Gastrocnemius medialis (tissue), 4 donors: Measurements from ENCODE around the gene WDFY4. TPM values are rescaled to one million over a fixed set of nuclear protein-coding genes. Genes with fewer than 3 reads are reported as not detected.

Experiments
- ATAC-seq, 2 donors: fragments of 150-250 bp; one replicate each; pipeline ENCODE4 v1.9.1; 2016
- DNase-seq, 2 donors: peaks; one replicate each; pipeline ENCODE4 v3.0.0-alpha.2; 2019
- H3K27ac ChIP-seq, 4 donors: fragments of 200-600 bp; sonication (generic); 1 replicate in 1 of 4; 2 replicates in 3 of 4; pipeline ENCODE4 v1.5.1; 2016 to 2018; ENCODE audit warnings: mild to moderate bottlenecking in 2 of 4, moderate library complexity in 1 of 4
- H3K27me3 ChIP-seq, 3 donors: fragments of 200-600 bp; sonication (generic) in 2 of 3; 1 replicate in 1 of 3; 2 replicates in 2 of 3; pipeline versions ENCODE4 v1.5.1 to v1.6.0; 2016 to 2019; ENCODE audit warnings: mild to moderate bottlenecking in 1 of 3, moderate library complexity in 1 of 3
- H3K36me3 ChIP-seq, 2 donors: fragments of 200-600 bp; sonication (generic) in 1 of 2; one replicate each; pipeline ENCODE4 v1.5.1; 2017 to 2018
- H3K4me1 ChIP-seq, 2 donors: fragments of 200-600 bp; sonication (generic) in 1 of 2; one replicate each; pipeline ENCODE4 v1.5.1; 2016 to 2017; ENCODE audit warnings: mild to moderate bottlenecking in 2 of 2
- H3K4me3 ChIP-seq, 4 donors: fragments of 200-600 bp; sonication (generic) in 3 of 4; 1 replicate in 1 of 4; 2 replicates in 3 of 4; pipeline ENCODE4 v1.5.1; 2016 to 2019; ENCODE audit warnings: mild to moderate bottlenecking in 2 of 4
- H3K9me3 ChIP-seq, 3 donors: fragments of 200-600 bp; sonication (generic) in 2 of 3; 1 replicate in 1 of 3; 2 replicates in 2 of 3; pipeline ENCODE4 v1.5.1; 2016 to 2019
- POLR2A ChIP-seq, 2 donors: fragments of 450-650 bp; IDR thresholded peaks; one replicate each; pipeline ENCODE4 v1.6.1; 2017; ENCODE audit warnings: antibody characterized with exemption in 2 of 2, mild to moderate bottlenecking in 2 of 2, moderate library complexity in 2 of 2
- in situ Hi-C, 4 donors: fragments of 200-750 bp; cut with MboI; loops; one replicate each; pipeline versions ENCODE4 v1.15.0 to v1.8.0; 2017; ENCODE audit warnings: low sequenced_read_pairs in 4 of 4
- intact Hi-C: fragments of 100-400 bp; cut with DNase I; formaldehyde crosslinking; loops from one replicate; pipeline ENCODE4 v1.15.1; 2023; ENCODE audit warnings: low total_unique reads
- total RNA-seq, 4 donors: library from RNA; depleted of rRNA; stranded (reverse); fragments of >200 nt; gene quantifications; one replicate each; pipeline versions ENCODE4 v1.1.0 to v1.2.3, GENCODE V29; 2016
- TF ChIP-seq, protein P1 (sequence below), 5 experiments: fragments of 450-650 bp in 3 of 5; fragments of 200-600 bp in 2 of 5; sonication (generic) in 2 of 5; IDR thresholded peaks in 4 of 5; conservative IDR thresholded peaks in 1 of 5; 1 replicate in 4 of 5; 2 replicates in 1 of 5; pipeline ENCODE4 v1.5.1; 2016 to 2019; ENCODE audit warnings: antibody characterized with exemption in 5 of 5, mild to moderate bottlenecking in 3 of 5, moderate library complexity in 3 of 5

The WDFY4 gene
- total RNA-seq, 4 donors from 2014 or later: 0.29 to 0.94 (median 0.59) TPM

GRCh38 chr10:48694371-48695030 lies 9.8 kb downstream of the WDFY4 start:
- TF ChIP-seq, protein P1, sequence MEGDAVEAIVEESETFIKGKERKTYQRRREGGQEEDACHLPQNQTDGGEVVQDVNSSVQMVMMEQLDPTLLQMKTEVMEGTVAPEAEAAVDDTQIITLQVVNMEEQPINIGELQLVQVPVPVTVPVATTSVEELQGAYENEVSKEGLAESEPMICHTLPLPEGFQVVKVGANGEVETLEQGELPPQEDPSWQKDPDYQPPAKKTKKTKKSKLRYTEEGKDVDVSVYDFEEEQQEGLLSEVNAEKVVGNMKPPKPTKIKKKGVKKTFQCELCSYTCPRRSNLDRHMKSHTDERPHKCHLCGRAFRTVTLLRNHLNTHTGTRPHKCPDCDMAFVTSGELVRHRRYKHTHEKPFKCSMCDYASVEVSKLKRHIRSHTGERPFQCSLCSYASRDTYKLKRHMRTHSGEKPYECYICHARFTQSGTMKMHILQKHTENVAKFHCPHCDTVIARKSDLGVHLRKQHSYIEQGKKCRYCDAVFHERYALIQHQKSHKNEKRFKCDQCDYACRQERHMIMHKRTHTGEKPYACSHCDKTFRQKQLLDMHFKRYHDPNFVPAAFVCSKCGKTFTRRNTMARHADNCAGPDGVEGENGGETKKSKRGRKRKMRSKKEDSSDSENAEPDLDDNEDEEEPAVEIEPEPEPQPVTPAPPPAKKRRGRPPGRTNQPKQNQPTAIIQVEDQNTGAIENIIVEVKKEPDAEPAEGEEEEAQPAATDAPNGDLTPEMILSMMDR (IDR thresholded peaks at IDR 0.05 in 4 of 5, conservative IDR thresholded peaks at IDR 0.05 in 1 of 5): no peak
- no peak for TF ChIP-seq POLR2A (IDR thresholded peaks at IDR 0.05)
- in situ Hi-C loops (no loop called here), intact Hi-C loops (no loop called here)
- H3K4me3 ChIP-seq: no peak overlapping the region
- no peak overlapping the region for H3K27ac ChIP-seq
- ATAC-seq: no peak
- no peaks in the 10 kb centered on the region for H3K27me3 ChIP-seq
- no peaks in the 10 kb centered on the region for H3K36me3 ChIP-seq
- DNase-seq: no peak
- no peaks in the 10 kb centered on the region for H3K4me1 ChIP-seq
- no peaks in the 10 kb centered on the region for H3K9me3 ChIP-seq

DNA sequence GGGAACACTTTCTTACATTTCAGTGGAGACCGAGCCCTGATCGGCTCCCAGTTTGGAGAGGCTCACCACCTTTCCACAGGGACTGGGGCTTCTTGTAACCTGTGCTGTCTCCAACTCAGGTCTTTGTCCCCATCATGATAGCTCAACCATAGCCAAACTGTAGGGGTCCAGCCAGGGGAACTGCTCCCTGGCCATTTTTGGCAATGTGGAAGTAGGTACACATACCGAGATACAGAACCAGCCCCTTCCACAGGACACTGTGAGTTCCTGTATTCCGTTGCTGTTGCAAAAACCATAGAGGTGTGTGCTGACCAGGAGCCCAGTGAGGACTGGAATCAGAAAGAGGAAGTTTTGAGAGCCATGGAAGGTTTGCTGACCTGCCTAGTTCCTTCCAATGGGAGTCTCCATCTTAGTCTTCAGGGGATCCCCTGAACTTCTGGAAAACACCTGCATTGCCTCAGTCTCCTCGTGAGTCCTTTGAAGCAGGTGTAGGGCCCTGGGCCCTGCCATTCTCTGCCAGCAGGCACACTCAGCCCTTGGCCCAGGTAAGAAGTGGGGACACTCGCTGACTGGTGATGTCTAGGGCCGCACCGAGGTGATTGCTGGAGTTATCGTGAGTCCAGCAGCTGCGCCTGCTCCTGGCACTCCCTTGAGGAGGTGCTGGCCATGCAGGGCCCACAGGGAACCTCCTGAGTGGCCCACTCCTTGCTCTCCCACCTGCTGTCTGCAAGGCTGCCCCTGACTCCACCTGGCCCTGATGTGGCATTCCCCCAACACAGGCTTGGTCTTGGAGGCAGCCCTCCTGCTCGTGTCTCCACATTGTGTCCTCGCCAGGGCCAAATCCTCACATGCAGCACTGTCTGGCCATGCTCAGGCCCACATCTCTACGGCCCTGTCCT lies 11.2 kb downstream of the WDFY4 start:
- Histone ChIP-seq H3K9me3 (no peaks in the 10 kb centered on the region), H3K4me1 (no peaks in the 10 kb centered on the region), H3K36me3 (no peaks in the 10 kb centered on the region), H3K27ac (no peak overlapping the region), H3K27me3 (no peaks in the 10 kb centered on the region), H3K4me3 (no peak overlapping the region)
- ATAC-seq (no peak), DNase-seq (no peak)
- TF ChIP-seq POLR2A (IDR thresholded peaks at IDR 0.05): no peak
- in situ Hi-C loops (no loop called here), intact Hi-C loops (no loop called here)

DNA sequence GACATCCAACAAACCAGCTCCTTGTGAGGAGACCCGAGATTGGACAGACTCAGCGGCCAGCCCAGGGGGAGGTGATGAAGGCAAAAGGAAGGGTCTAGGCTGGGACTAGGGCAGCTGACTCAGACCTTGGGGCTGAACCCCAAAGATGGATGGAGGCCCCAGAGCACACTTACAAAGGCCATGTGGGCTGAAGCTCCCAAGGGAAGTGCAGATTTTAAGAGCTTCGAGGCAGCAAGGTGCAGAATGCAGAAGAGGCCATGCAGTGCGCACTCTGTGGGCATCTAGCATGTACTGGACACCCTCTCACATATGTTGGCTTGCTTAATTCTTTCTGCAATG lies 11.8 kb downstream of the WDFY4 start:
- H3K4me1 ChIP-seq: no peaks in the 10 kb centered on the region
- TF ChIP-seq POLR2A (IDR thresholded peaks at IDR 0.05): no peak
- TF ChIP-seq, protein P1 (IDR thresholded peaks at IDR 0.05 in 4 of 5, conservative IDR thresholded peaks at IDR 0.05 in 1 of 5): no peak
- ATAC-seq (no peak), DNase-seq (no peak)
- intact Hi-C loops: no loop called here
- in situ Hi-C loops: no loop called here
- H3K9me3 ChIP-seq: no peaks in the 10 kb centered on the region
- no peaks in the 10 kb centered on the region for H3K27me3 ChIP-seq
- no peak overlapping the region for H3K4me3 ChIP-seq
- H3K36me3 ChIP-seq: no peaks in the 10 kb centered on the region
- H3K27ac ChIP-seq: no peak overlapping the region

DNA sequence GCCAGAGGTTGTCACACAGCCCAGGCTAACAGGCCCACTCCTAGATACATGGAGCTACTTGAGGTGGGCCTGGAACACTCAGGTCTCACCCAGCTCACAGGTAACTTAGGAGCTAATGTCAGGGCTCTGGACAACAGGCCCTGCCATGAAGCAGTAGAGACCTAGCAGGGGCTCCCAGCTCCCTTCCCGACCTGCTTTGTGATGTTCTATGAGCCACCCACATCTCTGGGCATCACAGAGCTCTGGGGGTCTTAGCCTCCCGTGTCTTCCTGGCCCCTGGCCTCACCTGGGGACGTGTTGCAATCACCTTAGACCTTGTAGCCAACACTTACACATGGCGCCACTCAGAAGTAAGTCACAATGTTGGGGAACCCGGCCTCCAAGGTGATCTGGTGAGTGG lies 12.4 kb downstream of the WDFY4 start:
- Histone ChIP-seq H3K9me3 (no peaks in the 10 kb centered on the region), H3K4me1 (no peaks in the 10 kb centered on the region), H3K27me3 (no peaks in the 10 kb centered on the region), H3K27ac (no peak overlapping the region), H3K36me3 (no peaks in the 10 kb centered on the region), H3K4me3 (no peak overlapping the region)
- ATAC-seq (no peak), DNase-seq (no peak)
- intact Hi-C loops (no loop called here), in situ Hi-C loops (no loop called here)
- TF ChIP-seq, protein P1 (IDR thresholded peaks at IDR 0.05 in 4 of 5, conservative IDR thresholded peaks at IDR 0.05 in 1 of 5): no peak
- no peak for TF ChIP-seq POLR2A (IDR thresholded peaks at IDR 0.05)
